Fibroblast of lung (primary cell): Measurements from ENCODE around the gene STARD8. TPM values are rescaled to one million over a fixed set of nuclear protein-coding genes. Genes with fewer than 3 reads are reported as not detected.

Experiments used
- DNase-seq, 2 donors: peaks; one replicate each; pipeline versions ENCODE4 v3.0.0 to v3.0.0-alpha.2; 2010; ENCODE audit warnings: low read depth in 2 of 2
- H2AFZ ChIP-seq: 2 replicates; pipeline ENCODE4 v1.5.1; 2012; ENCODE audit warnings: low read length, control low read depth, inconsistent platforms
- H3K27ac ChIP-seq: 2 replicates; pipeline ENCODE4 v1.5.1; 2011; ENCODE audit warnings: low read length, control low read depth; ENCODE audit not compliant: insufficient read depth
- H3K27me3 ChIP-seq: 2 replicates; pipeline ENCODE4 v1.5.1; 2011; ENCODE audit warnings: mild to moderate bottlenecking, low read length; ENCODE audit not compliant: control insufficient read depth, insufficient read depth
- H3K36me3 ChIP-seq: 2 replicates; pipeline ENCODE4 v1.5.1; 2011; ENCODE audit warnings: low read length; ENCODE audit not compliant: control insufficient read depth, insufficient read depth
- H3K4me1 ChIP-seq: 2 replicates; pipeline ENCODE4 v1.5.1; 2011; ENCODE audit warnings: low read length; ENCODE audit not compliant: control insufficient read depth, insufficient read depth; ENCODE audit errors: extremely low read depth
- H3K4me2 ChIP-seq: 2 replicates; pipeline ENCODE4 v1.5.1; 2011; ENCODE audit warnings: low read length, control low read depth; ENCODE audit not compliant: insufficient read depth; ENCODE audit errors: extremely low read depth
- H3K4me3 ChIP-seq, 4 experiments: fragments of 200-600 bp in 1 of 4; sonication (generic) in 1 of 4; replicated peaks in 1 of 4; 2 replicates each; pipeline ENCODE4 v1.5.1; 2011 to 2016; ENCODE audit warnings: low read length in 4 of 4, low read depth in 3 of 4, mild to moderate bottlenecking in 3 of 4, control low read depth in 2 of 4, inconsistent platforms in 1 of 4, mixed read lengths in 1 of 4; ENCODE audit not compliant: insufficient read depth in 1 of 4; ENCODE audit errors: control extremely low read depth in 1 of 4
- H3K79me2 ChIP-seq: 2 replicates; pipeline ENCODE4 v1.5.1; 2012; ENCODE audit warnings: mild to moderate bottlenecking, low read length, inconsistent platforms; ENCODE audit not compliant: control insufficient read depth, insufficient read depth
- H3K9ac ChIP-seq: 2 replicates; pipeline ENCODE4 v1.5.1; 2011; ENCODE audit warnings: mild to moderate bottlenecking, low read length, control low read depth; ENCODE audit not compliant: insufficient read depth
- H3K9me3 ChIP-seq: 2 replicates; pipeline ENCODE4 v1.5.1; 2012; ENCODE audit warnings: low read depth, low read length; ENCODE audit not compliant: control insufficient read depth, insufficient read depth
- H4K20me1 ChIP-seq: 2 replicates; pipeline ENCODE4 v1.5.1; 2011; ENCODE audit warnings: low read length; ENCODE audit not compliant: control insufficient read depth, insufficient read depth; ENCODE audit errors: extremely low read depth
- CTCF ChIP-seq, 2 donors: IDR thresholded peaks in 1 of 2; conservative IDR thresholded peaks in 1 of 2; 1 replicate in 1 of 2; 2 replicates in 1 of 2; pipeline ENCODE4 v1.5.1; 2011 to 2012; ENCODE audit warnings: low read length in 2 of 2, control low read depth in 1 of 2, inconsistent platforms in 1 of 2, low read depth in 1 of 2, mild to moderate bottlenecking in 1 of 2
- EZH2 ChIP-seq: IDR thresholded peaks from 2 replicates; pipeline ENCODE4 v1.5.1; 2012; ENCODE audit warnings: low read length, control low read depth, mild to moderate bottlenecking; ENCODE audit errors: missing control alignments
- polyA plus RNA-seq, 2 donors: library from polyadenylated mRNA; depleted of rRNA in 1 of 2; stranded (reverse) in 1 of 2; unstranded in 1 of 2; fragments of >200 nt; gene quantifications; 2 replicates each; pipeline ENCODE4 v1.2.1, GENCODE V29; 2011 to 2012; ENCODE audit warnings: missing spikeins in 1 of 2
- total RNA-seq: library from RNA; depleted of rRNA; stranded (reverse); fragments of >200 nt; gene quantifications from 2 replicates; pipeline ENCODE4 v1.2.1, GENCODE V29; 2014

The STARD8 gene
- total and polyA plus RNA-seq, 2 donors (not counting 1 experiment from before 2014, with no cell fraction given), result 0.76 to 1.5 TPM

GRCh38 chrX:68690936-68691501 lies 43.6 kb downstream of the STARD8 start:
- H4K20me1 ChIP-seq, result no peaks in the 10 kb centered on the region
- H3K9me3 ChIP-seq, result no peaks in the 10 kb centered on the region
- no peaks in the 10 kb centered on the region for H3K36me3 ChIP-seq
- no peak overlapping the region for H2AFZ ChIP-seq
- H3K4me1 ChIP-seq, result peaks cover under 1% of the 10 kb centered on the region
- no peak overlapping the region for H3K9ac ChIP-seq
- H3K27me3 ChIP-seq, result no peaks in the 10 kb centered on the region
- no peak overlapping the region for H3K4me3 ChIP-seq
- H3K79me2 ChIP-seq, result no peaks in the 10 kb centered on the region
- no peak for DNase-seq
- TF ChIP-seq EZH2 (no peak), CTCF (conservative IDR thresholded peaks at IDR 0.05 in 1 of 2, IDR thresholded peaks at IDR 0.05 in 1 of 2; ENCODE audit: low read depth in 1 of 2, low read length in 2 of 2) (no peak)
- H3K4me2 ChIP-seq, result no peak overlapping the region
- H3K27ac ChIP-seq, result no peak overlapping the region

GRCh38 chrX:68691921-68692320 lies 44.5 kb downstream of the STARD8 start:
- Histone ChIP-seq H3K27ac (no peak overlapping the region), H3K4me3 (no peak overlapping the region), H4K20me1 (no peaks in the 10 kb centered on the region), H3K36me3 (no peaks in the 10 kb centered on the region), H3K79me2 (no peaks in the 10 kb centered on the region), H3K4me2 (no peak overlapping the region), H2AFZ (no peak overlapping the region), H3K27me3 (no peaks in the 10 kb centered on the region), H3K4me1 (no peaks in the 10 kb centered on the region), H3K9ac (no peak overlapping the region), H3K9me3 (no peaks in the 10 kb centered on the region)
- no peak for TF ChIP-seq CTCF (conservative IDR thresholded peaks at IDR 0.05 in 1 of 2, IDR thresholded peaks at IDR 0.05 in 1 of 2; ENCODE audit: low read depth in 1 of 2, low read length in 2 of 2)
- no peak for TF ChIP-seq EZH2
- no peak for DNase-seq

GRCh38 chrX:68692651-68693050 lies 45.2 kb downstream of the STARD8 start:
- H2AFZ ChIP-seq, result no peak overlapping the region
- H3K27me3 ChIP-seq, result no peaks in the 10 kb centered on the region
- H3K79me2 ChIP-seq, result no peaks in the 10 kb centered on the region
- no peaks in the 10 kb centered on the region for H3K4me1 ChIP-seq
- H3K4me2 ChIP-seq, result no peak overlapping the region
- no peak for TF ChIP-seq CTCF (conservative IDR thresholded peaks at IDR 0.05 in 1 of 2, IDR thresholded peaks at IDR 0.05 in 1 of 2; ENCODE audit: low read depth in 1 of 2, low read length in 2 of 2)
- no peak for TF ChIP-seq EZH2
- H4K20me1 ChIP-seq, result no peaks in the 10 kb centered on the region
- H3K36me3 ChIP-seq, result no peaks in the 10 kb centered on the region
- H3K9ac ChIP-seq, result no peak overlapping the region
- H3K4me3 ChIP-seq, result no peak overlapping the region
- DNase-seq, result peak in 1 of 2 donors; percentile 44
- H3K27ac ChIP-seq, result no peak overlapping the region
- H3K9me3 ChIP-seq, result no peaks in the 10 kb centered on the region
